ENCODE data around the gene NF1.
"Not testable (repeated sequence)": the region's sequence is repeated elsewhere in the genome, so short reads cannot be mapped to it uniquely, and the experiment has no call there.

Gene NF1

GRCh38 chr17:31261601-31262000, 166.8 kb downstream of the NF1 start:
- DNase-seq, result no peak

GRCh38 chr17:31262923-31263322, 168.1 kb downstream of the NF1 start:
- not testable (repeated sequence) for DNase-seq

- DNase-seq, result no peak
Measured at GRCh38 chr17:31266042-31266441, 171.3 kb downstream of the NF1 start.

GRCh38 chr17:31269036-31269577, 174.3 kb downstream of the NF1 start:
- DNase-seq, result no peak

GRCh38 chr17:31269578-31269983, 174.8 kb downstream of the NF1 start:
- no peak for DNase-seq

GRCh38 chr17:31272236-31272635, 177.5 kb downstream of the NF1 start:
- no peak for DNase-seq

GRCh38 chr17:31272803-31273202, 178.0 kb downstream of the NF1 start:
- no peak for DNase-seq

GRCh38 chr17:31273516-31273915, 178.7 kb downstream of the NF1 start:
- DNase-seq, result no peak

GRCh38 chr17:31274252-31274651, 179.5 kb downstream of the NF1 start:
- no peak for DNase-seq

- no peak for DNase-seq
Measured at GRCh38 chr17:31275116-31275515, 180.3 kb downstream of the NF1 start.

- no peak for DNase-seq
Measured at GRCh38 chr17:31279401-31279800, 184.6 kb downstream of the NF1 start.

GRCh38 chr17:31281061-31281460, 186.3 kb downstream of the NF1 start:
- DNase-seq, result no peak

- no peak for DNase-seq
Measured at GRCh38 chr17:31283841-31284240, 189.1 kb downstream of the NF1 start.

GRCh38 chr17:31286587-31286986, 191.8 kb downstream of the NF1 start:
- DNase-seq, result no peak

GRCh38 chr17:31287932-31288331, 193.2 kb downstream of the NF1 start:
- DNase-seq, result not testable (repeated sequence)

- DNase-seq, result no peak
Measured at GRCh38 chr17:31289790-31290189, 195.0 kb downstream of the NF1 start.

- no peak for DNase-seq
Measured at GRCh38 chr17:31291820-31292219, 197.0 kb downstream of the NF1 start.

GRCh38 chr17:31293581-31293980, 198.8 kb downstream of the NF1 start:
- DNase-seq, result no peak

- DNase-seq, result no peak
Measured at GRCh38 chr17:31294231-31294630, 199.5 kb downstream of the NF1 start.

GRCh38 chr17:31294820-31295488, 200.2 kb downstream of the NF1 start:
- DNase-seq, result no peak

GRCh38 chr17:31295489-31295871, 200.7 kb downstream of the NF1 start:
- DNase-seq, result no peak

- DNase-seq, result no peak
Measured at GRCh38 chr17:31296142-31296541, 201.4 kb downstream of the NF1 start.

- no peak for DNase-seq
Measured at GRCh38 chr17:31297090-31297489, 202.3 kb downstream of the NF1 start, which contains the start of gene OMG. TSS of gene OMG (minus strand) at chr17:31297239. CDS start at chr17:31296331, 908 bp downstream.

- DNase-seq, result no peak
Measured at GRCh38 chr17:31299624-31300023, 204.8 kb downstream of the NF1 start.

GRCh38 chr17:31307640-31308039, 212.9 kb downstream of the NF1 start:
- DNase-seq, result no peak
